Stimulated activated CD8-positive, alpha-beta memory T cell treated with anti-CD3 and anti-CD28 coated beads, Interleukin-7, amount 100 ng/mL, for 24 hours (primary cell): Measurements from ENCODE around the gene EXOC4.
A peak's percentile ranks its signal among the peaks of the same experiment; 100 is the strongest.
"Not testable (repeated sequence)": the region's sequence is repeated elsewhere in the genome, so short reads cannot be mapped to it uniquely, and the experiment has no call there.

ENCODE experiments used
- DNase-seq: peaks from one replicate; pipeline ENCODE4 v3.0.0-alpha.2; 2020; ENCODE audit warnings: low read depth

EXOC4 gene

GRCh38 chr7:133252858-133253518, at the start of gene EXOC4:
TSS of gene EXOC4 (plus strand) at chr7:133253078.
- peak; percentile 70 for DNase-seq

GRCh38 chr7:133203490-133203889, 49.4 kb upstream of the EXOC4 start:
- no peak for DNase-seq

GRCh38 chr7:133207687-133208086, 45.2 kb upstream of the EXOC4 start:
- no peak for DNase-seq

GRCh38 chr7:133210817-133211216, 42.1 kb upstream of the EXOC4 start:
- not testable (repeated sequence) for DNase-seq

DNA sequence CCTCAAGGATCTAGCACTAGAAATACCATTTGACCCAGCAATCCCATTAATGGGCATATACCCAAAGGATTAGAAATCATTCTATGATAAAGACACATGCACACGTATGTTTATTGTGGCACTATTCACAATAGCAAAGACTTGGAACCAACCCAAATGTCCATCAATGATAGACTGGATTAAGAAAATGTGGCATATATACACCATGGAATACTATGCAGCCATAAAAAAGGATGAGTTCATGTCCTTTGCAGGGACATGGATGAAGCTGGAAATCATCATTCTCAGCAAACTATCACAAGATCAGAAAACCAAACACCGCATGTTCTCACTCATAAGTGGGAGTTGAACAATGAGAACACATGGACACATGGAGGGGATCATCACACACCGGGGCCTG, 39.1 kb upstream of the EXOC4 start:
- DNase-seq, result not testable (repeated sequence)

GRCh38 chr7:133217773-133218172, 35.1 kb upstream of the EXOC4 start:
- no peak for DNase-seq

DNA sequence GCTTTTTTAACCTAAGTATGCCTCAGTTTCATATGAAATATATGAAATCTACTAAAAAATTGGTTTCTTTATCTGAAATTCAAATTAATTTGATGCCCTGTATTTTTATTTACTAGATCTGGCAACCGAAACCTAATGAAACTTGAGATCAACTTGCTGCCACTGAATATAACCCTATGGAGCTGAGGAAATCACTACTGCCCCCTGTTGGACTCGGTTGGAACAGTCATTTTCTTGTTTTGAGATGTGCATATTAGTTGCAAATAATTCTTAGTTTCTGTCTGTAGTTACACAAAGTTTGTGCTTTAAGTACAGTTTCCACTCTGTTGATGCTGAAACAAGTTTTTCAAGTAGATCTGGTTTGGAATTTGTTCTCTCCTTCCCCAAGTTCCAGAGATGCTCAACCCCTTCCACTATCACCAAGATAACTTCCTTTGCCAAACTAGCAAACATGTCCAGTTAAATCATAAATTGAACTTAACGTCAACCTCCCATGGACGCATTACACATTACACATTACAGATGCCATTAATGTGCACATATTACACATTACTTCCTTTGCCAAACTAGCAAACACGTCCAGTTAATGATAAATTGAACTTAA, 22.2 kb upstream of the EXOC4 start:
- peak; percentile 17 for DNase-seq

GRCh38 chr7:133233142-133233541, 19.7 kb upstream of the EXOC4 start:
- DNase-seq, result no peak

GRCh38 chr7:133234961-133235875, 17.7 kb upstream of the EXOC4 start:
- no peak for DNase-seq

- no peak for DNase-seq
Observed at GRCh38 chr7:133237545-133237944, 15.3 kb upstream of the EXOC4 start.

DNA sequence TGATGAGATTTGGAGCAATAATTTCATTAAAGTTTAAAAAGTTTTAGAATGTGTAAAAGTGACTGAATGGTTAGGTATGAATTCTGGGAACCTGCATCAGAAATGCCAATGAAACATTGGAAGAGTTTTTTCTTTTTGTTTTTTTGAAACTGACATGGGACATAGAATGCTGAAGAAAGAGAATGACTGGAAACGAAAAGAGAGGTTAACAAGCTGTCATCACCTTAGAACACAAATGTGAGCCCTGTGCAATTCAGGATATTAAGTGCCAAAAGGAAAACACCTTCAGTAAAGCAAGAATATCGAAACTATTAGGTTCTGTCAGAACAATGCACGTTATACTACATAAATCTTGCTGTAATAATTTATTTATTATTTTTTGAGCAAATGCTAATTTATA, 12.6 kb upstream of the EXOC4 start:
- DNase-seq, result no peak

- no peak for DNase-seq
Observed at GRCh38 chr7:133246558-133246957, 6.3 kb upstream of the EXOC4 start.

DNA sequence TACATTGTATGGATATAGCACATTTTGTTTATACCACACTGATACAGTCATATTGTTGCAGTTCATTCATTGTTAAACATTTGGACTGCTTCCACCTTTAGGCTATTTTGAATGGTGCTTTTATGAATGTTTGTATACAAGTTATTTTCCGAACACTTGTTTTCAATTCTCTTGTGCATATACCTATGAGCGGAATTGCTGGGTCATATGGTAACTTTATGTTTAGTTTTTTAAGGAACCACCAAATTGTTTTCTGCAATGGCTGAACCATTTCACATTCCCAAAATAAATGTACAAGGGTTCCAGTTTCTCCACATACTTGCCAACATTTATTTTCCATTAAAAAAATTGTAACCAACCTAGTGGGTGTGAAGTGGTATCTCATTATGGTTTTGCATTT, 4.0 kb upstream of the EXOC4 start:
- DNase-seq, result no peak

DNA sequence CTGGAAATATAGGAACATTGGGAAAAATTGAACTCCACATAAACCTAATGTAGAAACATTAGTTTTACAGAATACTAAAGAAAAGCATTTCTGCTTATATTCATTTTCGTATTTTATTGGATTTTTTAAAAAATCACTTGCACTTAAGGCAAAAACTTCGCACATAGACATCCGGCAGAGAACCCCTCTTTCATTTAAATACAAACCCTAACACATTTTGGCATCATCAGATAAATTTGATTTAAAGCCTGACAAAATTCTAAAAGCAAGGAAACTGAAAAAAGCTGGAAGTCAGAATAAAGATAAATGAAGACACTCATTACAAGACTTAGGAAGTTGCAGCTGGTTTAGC, 396 bp upstream of the EXOC4 start:
- DNase-seq, result no peak

GRCh38 chr7:133253519-133253875, 619 bp downstream of the EXOC4 start:
- DNase-seq, result no peak

DNA sequence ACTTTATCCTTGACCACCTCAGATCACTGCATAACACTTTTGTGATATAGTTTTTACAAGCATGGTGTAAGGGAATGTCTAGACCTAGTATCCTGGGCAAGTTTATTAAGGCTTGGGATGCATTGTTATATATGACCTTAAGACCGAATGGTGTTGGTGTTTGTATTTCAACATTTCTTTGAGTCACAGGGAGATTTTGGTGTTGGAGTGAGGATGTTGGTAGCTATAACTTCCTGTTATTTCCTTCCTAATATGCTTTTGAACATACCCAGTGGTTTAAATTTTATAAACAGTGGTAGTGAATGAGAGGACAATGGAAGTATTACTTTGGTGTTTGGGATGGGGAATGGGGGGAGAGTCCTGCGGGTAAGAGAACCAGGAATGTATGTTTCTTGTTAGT, 2.6 kb downstream of the EXOC4 start:
- DNase-seq, result no peak

DNA sequence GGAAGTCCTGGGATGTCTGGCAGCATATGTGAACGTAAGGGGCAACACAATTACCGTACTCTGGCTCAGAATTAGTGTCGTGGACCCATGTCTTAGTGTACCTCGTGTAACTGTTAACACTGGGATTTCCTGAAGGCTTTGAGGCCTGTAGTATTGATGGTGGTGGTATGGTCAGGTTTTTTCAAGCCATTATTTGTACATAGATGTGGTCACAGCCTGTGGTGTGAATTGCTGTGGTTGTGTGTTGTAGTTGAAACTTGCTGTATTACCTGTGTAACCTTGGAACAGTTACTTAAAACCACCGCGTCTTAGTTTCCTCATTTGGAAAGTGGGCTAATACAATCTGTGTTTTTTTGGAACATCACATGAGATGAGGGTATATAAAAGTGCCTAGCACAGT, 5.3 kb downstream of the EXOC4 start:
- DNase-seq, result no peak

- no peak for DNase-seq
Observed at GRCh38 chr7:133265821-133266220, 12.9 kb downstream of the EXOC4 start.

DNA sequence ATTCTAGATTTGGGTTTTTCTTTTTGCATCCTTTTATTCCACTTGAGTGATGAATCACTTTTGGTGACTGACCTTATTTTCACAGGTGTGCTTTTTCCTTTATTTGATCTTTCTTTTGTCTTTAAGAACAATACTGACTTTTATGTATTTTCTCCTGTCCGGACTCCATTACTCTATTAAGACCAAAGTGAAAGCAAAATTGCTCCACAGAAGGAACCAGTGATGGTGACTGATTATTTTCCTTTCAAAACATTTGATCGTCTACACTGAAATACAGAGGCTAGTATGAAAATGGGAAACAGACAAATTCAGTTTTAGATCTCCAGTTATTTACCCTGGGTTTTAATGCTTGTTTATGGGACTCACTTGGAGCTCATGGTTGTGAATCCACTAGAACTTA, 15.5 kb downstream of the EXOC4 start:
- DNase-seq, result no peak

DNA sequence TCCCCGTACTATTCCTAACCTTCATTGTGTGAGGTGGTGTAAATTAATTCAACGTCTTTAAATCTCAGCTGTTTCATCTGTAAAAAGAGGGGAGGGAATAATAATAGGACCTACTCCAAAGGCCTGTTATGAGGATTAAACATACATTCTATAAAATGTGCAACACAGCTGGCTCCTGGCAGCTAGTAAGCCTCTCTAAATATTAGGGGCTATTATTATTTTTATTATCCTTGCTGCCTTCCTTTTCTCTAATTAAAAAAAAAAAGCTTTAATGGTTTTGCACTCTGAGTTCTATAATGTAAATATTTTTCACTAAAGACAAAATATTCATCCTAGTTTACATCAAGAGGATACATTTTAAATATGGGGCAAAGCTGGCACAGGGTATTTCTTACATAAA, 19.5 kb downstream of the EXOC4 start:
- DNase-seq, result no peak

- DNase-seq, result no peak
Observed at GRCh38 chr7:133273227-133273626, 20.3 kb downstream of the EXOC4 start.

DNA sequence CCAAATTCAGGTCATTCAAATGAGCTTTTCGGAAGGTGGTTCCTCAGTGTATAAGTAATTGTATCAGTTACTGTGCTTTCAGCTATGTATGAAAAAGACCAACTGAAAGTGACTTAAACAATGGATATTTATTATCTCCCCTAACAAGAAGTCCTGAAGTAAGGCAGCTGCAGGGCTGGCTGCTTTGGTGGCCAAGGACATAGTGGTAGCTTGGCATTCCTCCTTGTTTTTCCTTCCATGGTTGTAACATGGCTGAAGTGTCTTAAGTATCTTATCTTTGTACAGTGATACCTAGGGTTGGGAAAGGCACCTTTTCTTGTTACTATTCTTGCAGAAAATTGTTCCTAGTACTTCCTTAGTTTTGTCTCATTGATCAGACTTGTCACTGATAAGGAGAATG, 21.4 kb downstream of the EXOC4 start:
- no peak for DNase-seq

DNA sequence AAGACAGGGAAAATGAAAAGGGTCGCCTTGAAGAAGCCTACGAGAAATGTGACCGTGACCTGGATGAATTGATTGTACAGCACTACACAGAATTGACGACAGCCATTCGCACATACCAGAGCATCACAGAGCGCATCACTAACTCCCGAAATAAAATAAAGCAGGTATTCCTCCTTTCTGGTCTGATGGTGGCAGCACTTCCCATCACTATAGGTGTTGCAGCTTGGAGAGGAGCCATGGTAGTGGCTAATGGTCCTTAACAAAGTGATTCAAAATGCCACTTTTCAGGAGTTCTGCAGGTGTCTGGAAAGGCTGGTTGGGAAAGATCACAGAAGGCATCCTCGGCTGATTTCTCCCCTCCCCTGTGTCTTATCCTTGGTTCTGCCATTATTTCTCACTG, 22.1 kb downstream of the EXOC4 start:
- no peak for DNase-seq
